Caco-2 (cell line): ENCODE results near the gene DIO3. TPM values are rescaled to one million over a fixed set of nuclear protein-coding genes. Genes with fewer than 3 reads are reported as not detected.

ENCODE experiments used
- BruUV-seq: library from RNA; stranded (reverse); fragments of 400-500 nt; replicated peaks from 2 replicates; lab custom pipeline; 2021; lab: Mats Ljungman, UMichigan
- CTCF ChIA-PET: fragments of 300-600 bp; sonication (Branson Sonifier 250); formaldehyde crosslinking; loops from one replicate; lab custom pipeline; 2022; ENCODE audit warnings: antibody characterized with exemption; lab: Charles Lee
- POLR2A ChIA-PET: fragments of 300-600 bp; sonication (Branson Sonifier 250); formaldehyde crosslinking; loops from one replicate; lab custom pipeline; 2022; ENCODE audit warnings: antibody characterized with exemption; lab: Charles Lee
- DNase-seq, 2 experiments: peaks; one replicate each; pipeline versions ENCODE4 v3.0.0 to v3.0.0-alpha.2; 2020 to 2022
- H3K27me3 ChIP-seq: replicated peaks from 2 replicates; pipeline ENCODE4 v1.6.0; 2011; ENCODE audit warnings: low read length; ENCODE audit not compliant: control insufficient read depth, insufficient read depth
- H3K36me3 ChIP-seq: 2 replicates; pipeline ENCODE4 v1.5.1; 2011; ENCODE audit warnings: low read length; ENCODE audit not compliant: control insufficient read depth, insufficient read depth
- H3K4me1 ChIP-seq: fragments of 250-450 bp; sonication (Bioruptor Pico); 2 replicates; pipeline ENCODE4 v1.5.1; 2020; ENCODE audit warnings: mild to moderate bottlenecking
- H3K4me3 ChIP-seq: 2 replicates; pipeline ENCODE4 v1.5.1; 2011; ENCODE audit warnings: low read depth, mild to moderate bottlenecking, control low read depth, low read length
- H3K9me3 ChIP-seq: fragments of 250-450 bp; sonication (Bioruptor Pico); 2 replicates; pipeline ENCODE4 v1.5.1; 2020; ENCODE audit warnings: mild to moderate bottlenecking, moderate library complexity
- H3K27ac Mint-ChIP-seq: one replicate; pipeline ENCODE4 v1.8.0; 2022; ENCODE audit warnings: mixed read lengths; ENCODE audit not compliant: unreplicated experiment
- H3K27me3 Mint-ChIP-seq: one replicate; pipeline ENCODE4 v1.8.0; 2022; ENCODE audit warnings: mixed read lengths; ENCODE audit not compliant: insufficient read depth, unreplicated experiment
- H3K36me3 Mint-ChIP-seq: one replicate; pipeline ENCODE4 v1.8.0; 2022; ENCODE audit warnings: mild to moderate bottlenecking, mixed read lengths; ENCODE audit not compliant: insufficient read depth, unreplicated experiment
- H3K4me1 Mint-ChIP-seq: one replicate; pipeline ENCODE4 v1.8.0; 2022; ENCODE audit warnings: low read depth, mixed read lengths; ENCODE audit not compliant: unreplicated experiment
- H3K4me3 Mint-ChIP-seq: one replicate; pipeline ENCODE4 v1.8.0; 2022; ENCODE audit warnings: mild to moderate bottlenecking, moderate library complexity, mixed read lengths; ENCODE audit not compliant: unreplicated experiment
- H3K9me3 Mint-ChIP-seq: one replicate; pipeline ENCODE4 v1.8.0; 2022; ENCODE audit warnings: mixed read lengths; ENCODE audit not compliant: unreplicated experiment
- intact Hi-C: fragments of 100-400 bp; cut with micrococcal nuclease; formaldehyde crosslinking; loops from one replicate; pipeline ENCODE4 v1.10.0; 2022; ENCODE audit not compliant: unreplicated experiment
- total RNA-seq: library from RNA; stranded (reverse); gene quantifications from 2 replicates; pipeline ENCODE4 v1.2.3, GENCODE V29; 2022
- TF ChIP-seq, protein P1 (sequence below), 2 experiments: fragments of 200-600 bp in 1 of 2; IDR thresholded peaks; 1 replicate in 1 of 2; 2 replicates in 1 of 2; pipeline versions ENCODE4 v1.5.1 to v1.8.0; 2011 to 2022; ENCODE audit warnings: antibody characterized with exemption in 1 of 2, control low read depth in 1 of 2, inconsistent platforms in 1 of 2, low read depth in 1 of 2, low read length in 1 of 2, mild to moderate bottlenecking in 1 of 2, moderate library complexity in 1 of 2; ENCODE audit not compliant: insufficient read depth in 1 of 2, severe bottlenecking in 1 of 2, unreplicated experiment in 1 of 2

DIO3 gene
- total RNA-seq, 1 experiment from 2014 or later = 0.41 TPM

DNA sequence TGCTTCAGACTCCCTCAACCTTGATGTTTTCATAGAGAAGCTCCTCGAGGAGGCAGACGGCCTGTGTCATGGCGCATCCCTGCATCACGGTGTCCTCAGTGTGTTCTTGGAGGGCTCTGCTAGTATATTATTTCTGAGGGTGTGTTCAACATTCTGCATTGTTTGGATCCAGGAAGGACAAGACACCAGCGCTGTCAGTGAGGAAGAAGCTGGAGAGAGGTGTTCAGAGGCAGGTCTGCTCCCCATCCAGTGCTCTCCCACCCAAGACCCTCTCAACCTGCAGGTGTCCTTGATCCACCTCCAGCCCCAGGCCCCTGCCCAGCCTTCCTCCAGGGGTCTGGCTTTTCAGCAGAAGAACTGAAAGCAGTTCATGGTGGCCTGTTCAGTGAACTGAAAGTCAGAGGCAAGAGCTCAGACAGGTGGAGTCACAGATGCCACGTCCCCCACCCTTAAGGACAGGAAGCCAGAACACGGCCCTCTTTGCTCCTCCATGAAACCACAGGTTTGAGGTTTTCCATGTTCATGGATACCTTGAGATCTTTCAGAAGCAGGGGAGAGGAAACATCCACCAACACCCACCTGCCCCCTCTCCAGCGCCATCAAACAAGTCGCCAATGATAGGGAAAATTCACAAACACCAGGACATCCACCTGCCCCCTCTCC, 37.4 kb downstream of the DIO3 start:
- POLR2A ChIA-PET = no interaction called here
- H3K27me3 ChIP-seq = no peaks in the 10 kb centered on the region
- BruUV-seq = no TSS peak
- TF ChIP-seq, protein P1, sequence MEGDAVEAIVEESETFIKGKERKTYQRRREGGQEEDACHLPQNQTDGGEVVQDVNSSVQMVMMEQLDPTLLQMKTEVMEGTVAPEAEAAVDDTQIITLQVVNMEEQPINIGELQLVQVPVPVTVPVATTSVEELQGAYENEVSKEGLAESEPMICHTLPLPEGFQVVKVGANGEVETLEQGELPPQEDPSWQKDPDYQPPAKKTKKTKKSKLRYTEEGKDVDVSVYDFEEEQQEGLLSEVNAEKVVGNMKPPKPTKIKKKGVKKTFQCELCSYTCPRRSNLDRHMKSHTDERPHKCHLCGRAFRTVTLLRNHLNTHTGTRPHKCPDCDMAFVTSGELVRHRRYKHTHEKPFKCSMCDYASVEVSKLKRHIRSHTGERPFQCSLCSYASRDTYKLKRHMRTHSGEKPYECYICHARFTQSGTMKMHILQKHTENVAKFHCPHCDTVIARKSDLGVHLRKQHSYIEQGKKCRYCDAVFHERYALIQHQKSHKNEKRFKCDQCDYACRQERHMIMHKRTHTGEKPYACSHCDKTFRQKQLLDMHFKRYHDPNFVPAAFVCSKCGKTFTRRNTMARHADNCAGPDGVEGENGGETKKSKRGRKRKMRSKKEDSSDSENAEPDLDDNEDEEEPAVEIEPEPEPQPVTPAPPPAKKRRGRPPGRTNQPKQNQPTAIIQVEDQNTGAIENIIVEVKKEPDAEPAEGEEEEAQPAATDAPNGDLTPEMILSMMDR (IDR thresholded peaks at IDR 0.05; ENCODE audit: insufficient read depth in 1 of 2, low read depth in 1 of 2, low read length in 1 of 2, severe bottlenecking in 1 of 2, unreplicated experiment in 1 of 2) = no peak
- no peak overlapping the region for H3K4me3 ChIP-seq
- no peaks in the 10 kb centered on the region for H3K4me1 ChIP-seq
- no peaks in the 10 kb centered on the region for H3K36me3 ChIP-seq
- intact Hi-C loops = no loop called here
- H3K4me3 Mint-ChIP-seq = no peak overlapping the region
- no peaks in the 10 kb centered on the region for H3K4me1 Mint-ChIP-seq
- H3K27ac Mint-ChIP-seq = no peak overlapping the region
- H3K9me3 Mint-ChIP-seq = peaks cover 9% of the 10 kb centered on the region
- CTCF ChIA-PET = no interaction called here
- H3K27me3 Mint-ChIP-seq = no peaks in the 10 kb centered on the region
- H3K9me3 ChIP-seq = no peaks in the 10 kb centered on the region
- no peak for DNase-seq
- H3K36me3 Mint-ChIP-seq = no peaks in the 10 kb centered on the region

GRCh38 chr14:101599234-101599885, 38.1 kb downstream of the DIO3 start:
- Histone ChIP-seq H3K27me3 (no peaks in the 10 kb centered on the region), H3K36me3 (no peaks in the 10 kb centered on the region), H3K9me3 (no peaks in the 10 kb centered on the region), H3K4me3 (no peak overlapping the region), H3K4me1 (no peaks in the 10 kb centered on the region)
- POLR2A ChIA-PET = no interaction called here
- Mint-ChIP-seq H3K4me1 (no peaks in the 10 kb centered on the region), H3K27me3 (no peaks in the 10 kb centered on the region), H3K36me3 (no peaks in the 10 kb centered on the region), H3K4me3 (no peak overlapping the region), H3K27ac (no peak overlapping the region), H3K9me3 (peaks cover 9% of the 10 kb centered on the region)
- no TSS peak for BruUV-seq
- intact Hi-C loops = no loop called here
- TF ChIP-seq, protein P1 (IDR thresholded peaks at IDR 0.05; ENCODE audit: insufficient read depth in 1 of 2, low read depth in 1 of 2, low read length in 1 of 2, severe bottlenecking in 1 of 2, unreplicated experiment in 1 of 2) = no peak
- CTCF ChIA-PET = no interaction called here
- no peak for DNase-seq

DNA sequence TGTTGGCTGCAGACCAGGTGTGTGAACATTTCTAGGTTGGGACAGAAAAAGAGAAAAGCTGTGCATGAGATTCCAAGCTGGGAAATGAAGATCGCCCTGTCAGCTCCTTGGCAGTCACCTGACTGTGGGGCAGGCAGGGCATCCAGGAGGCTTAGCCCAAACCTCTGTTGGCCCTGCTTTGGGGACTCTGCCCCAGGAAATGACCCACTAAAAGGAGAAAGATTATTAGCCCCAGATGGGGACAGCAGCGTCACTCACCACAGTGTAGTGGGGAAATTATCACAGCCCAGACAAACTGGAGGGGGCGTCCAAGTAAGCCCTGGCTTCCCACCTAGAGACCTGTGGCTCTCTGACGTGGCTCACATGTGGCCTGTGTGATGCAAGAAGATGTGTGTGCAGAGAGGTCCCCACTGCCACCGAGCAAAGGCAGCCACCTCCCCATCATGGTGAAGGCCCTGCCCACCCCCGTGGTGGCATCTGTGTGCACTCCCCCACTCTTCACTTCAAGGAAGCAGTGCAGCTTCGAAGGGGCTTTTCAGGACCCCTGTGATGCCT, 39.1 kb downstream of the DIO3 start:
- Mint-ChIP-seq H3K27ac (no peak overlapping the region), H3K36me3 (no peaks in the 10 kb centered on the region), H3K27me3 (peaks cover 4% of the 10 kb centered on the region), H3K9me3 (peaks cover 9% of the 10 kb centered on the region), H3K4me3 (no peak overlapping the region), H3K4me1 (no peaks in the 10 kb centered on the region)
- CTCF ChIA-PET = no interaction called here
- intact Hi-C loops = no loop called here
- DNase-seq = no peak
- H3K4me1 ChIP-seq = no peaks in the 10 kb centered on the region
- no TSS peak for BruUV-seq
- no peak overlapping the region for H3K4me3 ChIP-seq
- H3K27me3 ChIP-seq = no peaks in the 10 kb centered on the region
- POLR2A ChIA-PET = no interaction called here
- no peaks in the 10 kb centered on the region for H3K36me3 ChIP-seq
- TF ChIP-seq, protein P1 (IDR thresholded peaks at IDR 0.05; ENCODE audit: insufficient read depth in 1 of 2, low read depth in 1 of 2, low read length in 1 of 2, severe bottlenecking in 1 of 2, unreplicated experiment in 1 of 2) = no peak
- no peaks in the 10 kb centered on the region for H3K9me3 ChIP-seq
